ENCODE results near the gene DAO.

- TF ChIP-seq CTCF (IDR thresholded peaks at IDR 0.05) (no peak), POLR2A (IDR thresholded peaks at IDR 0.05) (no peak), EP300 (IDR thresholded peaks at IDR 0.05) (peak in 1 of 2 donors; percentile 78)
Measured at GRCh38 chr12:108914121-108914531, 34.2 kb downstream of the DAO start.
